Activated T-helper 2 cell treated with anti-CD3 and anti-CD28 coated beads, Interferon-gamma antibody, Interleukin-2, Interleukin-4, amounts not matched to agents 10 μg/mL and 5 μg/mL and 100 μg/mL, durations not matched to agents 14 hours and 24 hours and 36 hours (primary cell): ENCODE measurements around the gene C11orf58. TPM values are rescaled to one million over a fixed set of nuclear protein-coding genes. Genes with fewer than 3 reads are reported as not detected.
A peak's percentile ranks its signal among the peaks of the same experiment; 100 is the strongest.

ENCODE experiments used
- DNase-seq: peaks from one replicate; pipeline ENCODE4 v3.0.0; 2021; ENCODE audit warnings: low spot score
- H3K27ac Mint-ChIP-seq: one replicate; pipeline ENCODE4 v1.8.0; 2021; ENCODE audit warnings: mixed read lengths
- H3K27me3 Mint-ChIP-seq: one replicate; pipeline ENCODE4 v1.8.0; 2021; ENCODE audit warnings: low read depth, mixed read lengths
- H3K36me3 Mint-ChIP-seq: one replicate; pipeline ENCODE4 v1.8.0; 2021; ENCODE audit warnings: low read depth, mixed read lengths
- H3K4me1 Mint-ChIP-seq: one replicate; pipeline ENCODE4 v1.8.0; 2021; ENCODE audit warnings: low read depth, mixed read lengths
- H3K4me3 Mint-ChIP-seq: one replicate; pipeline ENCODE4 v1.8.0; 2021; ENCODE audit warnings: low read depth, mild to moderate bottlenecking, moderate library complexity, mixed read lengths
- H3K9me3 Mint-ChIP-seq: one replicate; pipeline ENCODE4 v1.8.0; 2021; ENCODE audit warnings: mixed read lengths
- intact Hi-C: fragments of 100-400 bp; cut with micrococcal nuclease; formaldehyde crosslinking; loops from one replicate; pipeline ENCODE4 v1.15.1; 2023
- total RNA-seq: library from RNA; stranded (reverse); gene quantifications from 2 replicates; pipeline ENCODE4 v1.2.3, GENCODE V29; 2022

Gene C11orf58
- total RNA-seq: 135 and 162 TPM in 2 replicates

DNA sequence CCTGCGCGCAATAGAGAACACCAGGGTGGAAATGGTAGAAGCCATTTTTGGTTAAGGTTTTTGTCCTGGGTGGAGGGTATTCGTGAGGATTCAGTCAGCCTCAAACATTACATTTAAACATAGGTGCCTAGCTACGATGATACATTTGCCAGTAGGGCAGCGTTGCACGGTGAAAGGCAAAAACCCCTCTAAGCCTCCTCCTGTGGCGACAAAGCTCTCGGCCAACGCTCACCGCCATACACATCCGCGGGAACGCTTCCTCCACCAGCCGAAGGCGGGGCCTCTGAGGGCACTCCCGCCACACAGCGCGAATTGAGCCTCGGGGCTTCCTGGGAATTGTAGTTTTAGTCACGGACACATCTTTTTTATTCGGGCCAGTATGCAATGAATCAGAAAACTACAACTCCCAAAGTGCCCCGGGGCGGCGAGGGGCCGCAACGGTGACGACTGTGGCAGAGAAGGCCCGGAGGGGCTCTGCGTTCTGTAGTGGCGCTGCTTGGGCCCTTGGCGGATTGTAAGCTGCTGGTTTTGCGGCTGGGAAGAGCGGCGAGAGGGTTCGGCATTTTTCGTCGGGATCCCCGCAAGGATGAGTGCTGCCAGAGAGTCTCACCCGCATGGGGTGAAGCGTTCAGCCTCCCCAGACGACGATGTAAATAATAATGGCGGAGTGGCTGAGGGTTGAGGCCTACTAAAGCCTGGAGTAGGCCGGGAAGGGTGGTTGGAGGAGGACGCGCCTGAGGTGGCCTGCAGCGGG is at the start of gene C11orf58:
Gene C11orf58, plus strand, starts transcription at position 455 of the 754 bp plus-strand sequence. Its CDS starts 132 bp downstream, at position 587.
- H3K9me3 Mint-ChIP-seq: no peaks in the 10 kb centered on the region
- H3K36me3 Mint-ChIP-seq: peaks cover 19% of the 10 kb centered on the region
- peak; percentile 94 for DNase-seq
- H3K4me1 Mint-ChIP-seq: peaks cover 20% of the 10 kb centered on the region
- intact Hi-C loops: loop anchor here (1.0 to 5.0 kb wide), 3 partner anchors 11 to 339 kb away; partner anchors contain the start of gene RPS13
- peaks cover 3% of the 10 kb centered on the region for H3K27me3 Mint-ChIP-seq
- peak within 1 kb of the TSS; percentile 73 for H3K27ac Mint-ChIP-seq
- peak within 1 kb of the TSS; percentile 74 for H3K4me3 Mint-ChIP-seq

DNA sequence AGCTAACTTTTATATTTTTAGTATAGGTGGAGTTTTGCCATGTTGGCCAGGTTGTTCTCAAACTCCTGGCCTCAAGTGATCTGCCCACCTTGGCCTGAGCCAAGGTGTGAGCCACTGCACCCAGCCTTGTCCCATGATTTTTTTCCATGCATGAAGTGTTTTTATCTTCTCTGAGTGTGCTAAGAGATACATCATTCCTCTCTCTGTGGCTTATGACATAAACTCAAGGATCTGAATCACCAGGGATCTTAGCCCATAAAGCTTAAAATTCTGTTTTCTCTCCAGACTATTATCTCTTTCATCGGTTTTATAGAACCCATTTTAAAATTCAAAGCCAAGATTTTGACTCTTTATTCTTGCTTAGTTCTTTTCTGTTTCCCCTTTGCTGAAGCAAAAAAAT is 48.4 kb upstream of the C11orf58 start:
- H3K36me3 Mint-ChIP-seq: no peaks in the 10 kb centered on the region
- no peaks in the 10 kb centered on the region for H3K9me3 Mint-ChIP-seq
- H3K27ac Mint-ChIP-seq: no peak overlapping the region
- no peak for DNase-seq
- H3K4me1 Mint-ChIP-seq: no peaks in the 10 kb centered on the region
- peaks cover 1% of the 10 kb centered on the region for H3K27me3 Mint-ChIP-seq
- no peak overlapping the region for H3K4me3 Mint-ChIP-seq
- intact Hi-C loops: no loop called here

DNA sequence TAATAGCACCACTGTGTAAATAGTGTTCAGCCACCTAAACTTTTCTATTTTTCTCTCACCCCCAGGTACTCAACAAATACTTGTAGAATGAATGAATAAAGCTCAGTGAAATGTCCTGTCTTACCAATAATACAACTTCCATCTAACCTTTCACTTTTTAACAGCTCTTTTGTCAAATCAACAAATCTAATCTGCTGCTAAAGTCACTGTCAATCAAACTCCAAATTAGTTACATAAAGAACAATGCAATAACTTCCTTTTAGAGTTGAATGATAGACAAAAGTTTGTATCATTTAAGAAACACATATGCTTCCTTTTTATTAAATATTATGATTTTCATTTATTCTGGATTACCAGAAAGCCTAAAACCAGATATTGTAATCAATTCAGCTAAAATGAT is 34.7 kb upstream of the C11orf58 start:
- intact Hi-C loops: no loop called here
- no peaks in the 10 kb centered on the region for H3K36me3 Mint-ChIP-seq
- no peak overlapping the region for H3K27ac Mint-ChIP-seq
- no peaks in the 10 kb centered on the region for H3K4me1 Mint-ChIP-seq
- DNase-seq: no peak
- peaks cover 11% of the 10 kb centered on the region for H3K27me3 Mint-ChIP-seq
- H3K9me3 Mint-ChIP-seq: no peaks in the 10 kb centered on the region
- no peak overlapping the region for H3K4me3 Mint-ChIP-seq

DNA sequence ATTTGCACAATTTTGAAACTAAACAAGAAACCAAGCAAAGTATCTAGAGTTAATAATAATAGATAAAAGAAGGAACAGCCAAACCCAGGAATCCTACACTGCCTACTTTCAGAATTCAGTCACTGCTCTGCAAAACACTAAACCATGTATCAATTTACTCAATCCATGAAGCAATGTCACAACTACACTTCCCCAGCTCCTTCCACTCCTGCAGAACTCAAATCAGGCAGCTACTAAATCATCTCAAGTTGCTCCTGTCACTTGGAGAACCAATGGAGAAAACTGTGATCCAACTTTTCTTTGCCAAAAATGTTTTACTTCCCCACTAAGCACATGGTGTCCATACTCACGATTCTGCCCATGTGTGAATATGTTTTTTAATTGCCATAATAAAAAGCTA is 24.9 kb upstream of the C11orf58 start:
- Mint-ChIP-seq H3K36me3 (no peaks in the 10 kb centered on the region), H3K27me3 (peaks cover 12% of the 10 kb centered on the region), H3K4me1 (no peaks in the 10 kb centered on the region), H3K9me3 (no peaks in the 10 kb centered on the region), H3K27ac (no peak overlapping the region), H3K4me3 (no peak overlapping the region)
- no peak for DNase-seq
- intact Hi-C loops: no loop called here

DNA sequence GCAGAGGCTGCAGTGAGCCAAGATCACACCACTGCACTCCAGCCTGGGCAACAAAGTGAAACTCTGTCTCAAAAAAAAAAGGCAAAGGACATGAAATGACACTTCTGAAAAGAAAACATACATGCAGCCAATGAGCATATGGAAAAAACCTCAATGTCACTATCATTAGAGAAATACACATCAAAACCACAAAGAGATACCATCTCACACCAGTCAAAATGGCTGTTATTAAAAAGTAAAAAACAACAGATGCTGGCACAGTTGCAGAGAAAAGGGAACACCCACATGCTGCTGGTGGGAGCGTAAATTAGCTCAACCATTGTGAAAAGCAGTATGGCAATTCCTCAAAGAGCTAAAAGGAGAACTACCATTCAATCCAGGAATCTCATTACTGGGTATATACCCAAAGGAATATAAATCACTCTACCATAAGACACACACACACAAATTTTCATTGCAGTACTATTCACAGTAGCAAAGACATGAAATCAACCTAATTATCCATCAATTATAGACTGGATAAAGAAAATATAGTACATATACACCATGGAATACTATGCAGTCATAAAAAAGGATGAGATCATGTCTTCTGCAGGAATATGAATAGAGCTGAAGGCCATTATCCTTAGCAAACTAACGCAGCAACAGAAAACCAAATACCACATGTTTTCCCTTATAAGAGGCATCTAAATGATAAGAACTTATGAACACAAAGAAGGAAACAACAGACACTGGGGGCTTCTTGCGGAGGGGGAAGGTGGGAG is 15.7 kb upstream of the C11orf58 start:
- no peak overlapping the region for H3K4me3 Mint-ChIP-seq
- H3K4me1 Mint-ChIP-seq: no peaks in the 10 kb centered on the region
- intact Hi-C loops: no loop called here
- H3K27ac Mint-ChIP-seq: no peak overlapping the region
- H3K9me3 Mint-ChIP-seq: no peaks in the 10 kb centered on the region
- peaks cover 8% of the 10 kb centered on the region for H3K27me3 Mint-ChIP-seq
- DNase-seq: no peak
- no peaks in the 10 kb centered on the region for H3K36me3 Mint-ChIP-seq

DNA sequence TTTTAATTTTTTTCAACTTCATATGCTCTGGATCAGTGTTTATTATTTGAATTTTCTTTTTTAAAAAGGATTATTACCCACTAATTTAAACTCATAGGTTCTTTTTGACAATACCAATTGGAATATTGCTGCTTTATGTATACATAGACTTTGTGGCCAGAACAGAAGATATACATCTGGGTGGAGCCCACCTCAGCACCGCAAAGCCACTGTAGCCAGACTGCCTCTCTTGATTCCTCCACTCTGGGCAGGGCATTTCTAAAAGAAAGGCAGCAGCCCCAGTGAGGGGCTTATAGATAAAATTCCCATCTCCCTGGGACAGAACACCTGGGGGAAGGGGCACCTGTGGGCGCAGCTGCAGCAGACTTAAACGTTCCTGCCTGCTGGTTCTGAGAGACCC is 10.6 kb upstream of the C11orf58 start:
- no peak overlapping the region for H3K27ac Mint-ChIP-seq
- intact Hi-C loops: no loop called here
- no peaks in the 10 kb centered on the region for H3K36me3 Mint-ChIP-seq
- peaks cover 8% of the 10 kb centered on the region for H3K9me3 Mint-ChIP-seq
- DNase-seq: no peak
- no peak overlapping the region for H3K4me3 Mint-ChIP-seq
- peaks cover 46% of the 10 kb centered on the region for H3K27me3 Mint-ChIP-seq
- H3K4me1 Mint-ChIP-seq: no peaks in the 10 kb centered on the region

DNA sequence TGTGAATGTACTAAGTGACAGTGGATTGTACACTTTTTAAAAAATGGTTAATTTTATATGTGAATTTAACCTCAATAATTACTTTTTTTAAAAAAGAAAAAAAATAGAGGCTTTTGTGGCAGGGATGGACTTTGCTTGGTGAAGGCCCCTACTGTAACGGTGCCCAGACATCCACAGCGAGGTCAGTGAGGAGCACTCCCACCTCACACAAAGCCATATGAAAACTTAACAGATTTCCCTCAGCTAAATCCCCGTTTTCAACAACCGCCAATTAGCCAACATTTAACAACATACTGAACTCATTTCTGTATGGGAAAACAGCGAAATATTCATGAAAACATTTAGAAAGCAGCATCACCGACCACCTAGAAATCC is 642 bp upstream of the C11orf58 start:
- Mint-ChIP-seq H3K4me1 (peaks cover 17% of the 10 kb centered on the region), H3K27me3 (peaks cover 7% of the 10 kb centered on the region), H3K36me3 (peaks cover 15% of the 10 kb centered on the region), H3K4me3 (no peak overlapping the region), H3K27ac (peak overlapping the region; percentile 73), H3K9me3 (no peaks in the 10 kb centered on the region)
- no peak for DNase-seq
- intact Hi-C loops: loop anchor here (1.0 to 5.0 kb wide), 3 partner anchors 11 to 339 kb away; partner anchors contain the start of gene RPS13

DNA sequence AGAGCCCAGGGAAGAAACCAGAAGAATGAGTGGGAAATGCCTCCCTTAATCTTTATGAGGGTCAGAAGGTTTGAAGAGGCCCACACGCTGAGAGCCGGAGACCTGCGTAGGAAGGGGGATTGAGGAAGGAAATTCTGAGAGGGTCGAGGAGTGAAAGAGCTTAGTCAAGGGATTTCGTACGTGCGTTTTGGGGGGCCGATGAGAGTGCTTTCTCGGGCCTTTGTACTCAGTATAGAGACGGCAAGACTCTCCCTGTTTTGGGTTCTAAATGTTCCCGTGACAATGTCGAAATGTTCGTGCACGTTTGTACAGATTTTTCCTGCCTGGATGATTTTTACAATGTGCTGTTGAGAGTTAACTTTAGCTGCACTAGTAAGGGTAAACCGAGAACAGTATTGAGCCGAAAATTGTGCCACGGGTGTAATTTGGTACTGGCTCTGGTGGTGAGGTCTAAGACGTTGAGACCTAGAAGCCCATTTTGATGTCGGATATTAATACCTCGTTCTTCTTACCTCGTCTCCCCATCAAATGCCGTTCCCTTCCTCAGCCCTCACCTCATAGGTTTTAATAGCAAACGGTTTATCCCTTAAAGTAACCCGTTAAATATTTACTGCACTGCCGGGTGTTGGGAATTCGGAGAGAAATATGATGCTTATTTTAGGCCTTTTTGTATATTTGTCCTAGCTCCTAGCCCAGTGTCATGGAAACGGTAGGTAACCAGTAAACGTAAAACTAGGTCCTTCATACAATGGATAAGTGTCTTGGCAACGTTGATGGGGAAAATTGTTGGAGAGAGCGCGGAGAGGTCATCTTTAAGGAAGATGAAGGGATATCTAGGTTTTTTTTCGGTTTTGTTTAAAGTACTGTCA is 734 bp downstream of the C11orf58 start:
- H3K9me3 Mint-ChIP-seq: no peaks in the 10 kb centered on the region

DNA sequence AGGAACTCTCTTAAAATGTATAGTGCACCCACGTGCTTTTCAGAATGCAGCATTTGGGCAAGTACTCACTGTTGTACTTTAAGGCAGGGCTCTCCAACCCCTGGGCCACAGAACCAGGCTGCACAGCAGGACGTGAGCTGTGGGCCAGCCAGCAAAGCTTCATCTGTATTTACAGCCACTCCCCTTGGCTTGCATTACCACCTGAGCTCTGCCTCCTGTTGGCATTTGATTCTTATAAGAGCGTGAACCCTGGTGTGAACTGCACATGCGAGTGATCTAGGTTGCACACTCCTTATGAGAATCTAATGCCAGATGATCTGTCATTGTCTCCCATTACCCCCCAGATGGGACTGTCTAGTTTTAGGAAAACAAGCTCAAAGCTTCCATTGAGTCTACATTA is 3.0 kb downstream of the C11orf58 start:
- Mint-ChIP-seq H3K27me3 (no peaks in the 10 kb centered on the region), H3K27ac (no peak overlapping the region), H3K4me1 (peaks cover 36% of the 10 kb centered on the region), H3K9me3 (no peaks in the 10 kb centered on the region), H3K4me3 (peak overlapping the region; percentile 51), H3K36me3 (peaks cover 47% of the 10 kb centered on the region)
- DNase-seq: no peak
- intact Hi-C loops: loop anchor here (10.0 kb wide), 2 partner anchors 613 to 927 kb away; partner anchors contain the start of gene NCR3LG1

More for the DNA sequence above, 734 bp downstream of the C11orf58 start:
- Mint-ChIP-seq H3K4me3 (no peak overlapping the region), H3K27me3 (peaks cover 3% of the 10 kb centered on the region), H3K4me1 (peaks cover 24% of the 10 kb centered on the region), H3K27ac (no peak overlapping the region), H3K36me3 (peaks cover 24% of the 10 kb centered on the region)
- intact Hi-C loops: loop anchor here (1.0 to 5.0 kb wide), 3 partner anchors 10 to 338 kb away; partner anchors contain the start of gene RPS13
- no peak for DNase-seq

DNA sequence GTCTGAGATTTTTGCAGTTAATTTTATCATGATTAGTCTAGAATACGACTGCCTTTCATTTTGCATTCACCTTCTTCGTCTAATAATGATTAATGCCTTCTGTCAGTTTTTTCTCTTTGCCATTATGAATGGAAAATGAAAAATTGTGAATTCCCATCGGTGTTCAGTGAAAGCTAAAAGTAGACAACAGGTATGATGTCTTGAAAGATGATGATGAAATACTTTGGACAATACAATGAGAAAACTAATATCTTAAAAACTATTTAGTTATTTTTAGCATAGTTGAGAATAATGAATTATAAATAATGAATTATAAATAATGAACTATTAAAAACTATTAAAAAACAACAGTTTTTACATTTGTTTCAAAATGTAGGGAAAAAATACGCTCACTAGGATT is 5.0 kb downstream of the C11orf58 start:
- Mint-ChIP-seq H3K27me3 (no peaks in the 10 kb centered on the region), H3K4me3 (no peak overlapping the region), H3K36me3 (peaks cover 64% of the 10 kb centered on the region), H3K4me1 (peaks cover 36% of the 10 kb centered on the region), H3K9me3 (no peaks in the 10 kb centered on the region), H3K27ac (no peak overlapping the region)
- intact Hi-C loops: loop anchor here (10.0 kb wide), 2 partner anchors 611 to 929 kb away; partner anchors contain the start of gene NCR3LG1
- DNase-seq: no peak

DNA sequence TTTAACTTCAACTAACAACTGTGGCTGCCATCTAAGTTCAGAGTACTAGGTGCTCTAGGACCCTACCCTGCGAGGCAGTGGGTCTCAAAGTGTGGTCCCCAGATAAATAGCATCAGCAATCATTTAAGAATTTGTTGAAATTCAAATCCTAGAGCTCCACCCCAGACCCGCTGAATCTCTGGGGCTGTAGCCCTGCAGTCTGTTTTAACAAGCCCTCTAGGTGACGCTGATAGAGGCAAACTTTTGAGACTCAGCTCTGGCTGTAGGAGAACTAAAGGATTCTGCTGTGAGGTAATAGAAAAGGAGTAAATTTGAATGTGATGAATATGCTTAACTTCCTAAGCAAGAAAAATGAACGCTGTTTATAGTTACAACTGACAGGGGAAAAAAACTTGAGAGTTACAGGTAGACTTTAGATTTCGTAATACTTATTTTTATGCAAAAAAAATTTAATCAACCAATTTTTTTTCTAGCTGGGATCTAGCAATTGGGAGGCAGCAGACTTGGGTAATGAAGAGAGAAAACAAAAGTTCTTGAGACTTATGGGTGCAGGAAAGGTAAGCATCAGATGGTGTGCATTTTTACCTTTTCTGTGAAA is 5.8 kb downstream of the C11orf58 start:
- no peak overlapping the region for H3K27ac Mint-ChIP-seq
- H3K4me3 Mint-ChIP-seq: no peak overlapping the region
- peaks cover 39% of the 10 kb centered on the region for H3K4me1 Mint-ChIP-seq
- no peaks in the 10 kb centered on the region for H3K27me3 Mint-ChIP-seq
- intact Hi-C loops: loop anchor here (10.0 kb wide), 2 partner anchors 611 to 929 kb away; partner anchors contain the start of gene NCR3LG1
- H3K9me3 Mint-ChIP-seq: no peaks in the 10 kb centered on the region
- no peak for DNase-seq
- peaks cover 71% of the 10 kb centered on the region for H3K36me3 Mint-ChIP-seq
